GM21526 (cell line): ENCODE data around the gene NRP2.

Source experiments
- ATAC-seq: cut with Tn5 transposase; IDR thresholded peaks from one replicate; pipeline ENCODE4 v1.9.1; 2021; ENCODE audit warnings: moderate library complexity; ENCODE audit not compliant: unreplicated experiment, low FRiP score

Gene NRP2

DNA sequence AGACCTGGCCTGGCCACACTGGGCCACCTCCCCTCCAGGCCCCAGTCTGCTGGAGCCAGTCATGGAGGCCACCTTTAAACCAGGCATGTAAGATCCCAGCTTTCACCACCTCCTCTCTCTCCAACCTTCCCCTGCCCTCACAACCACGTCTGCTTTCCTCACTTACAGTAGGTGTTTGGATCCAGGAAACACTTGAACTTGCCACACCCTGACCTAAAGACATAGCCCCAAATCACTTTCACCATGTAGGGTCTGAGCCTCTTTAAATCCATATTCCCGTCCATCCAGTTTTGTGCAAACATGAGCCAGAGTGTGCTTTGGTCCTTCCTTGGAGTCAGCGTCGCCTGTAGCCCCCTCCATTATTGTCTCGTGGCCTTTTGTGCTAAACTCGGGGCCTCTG is 66.8 kb downstream of the NRP2 start:
- ATAC-seq, result no peak

DNA sequence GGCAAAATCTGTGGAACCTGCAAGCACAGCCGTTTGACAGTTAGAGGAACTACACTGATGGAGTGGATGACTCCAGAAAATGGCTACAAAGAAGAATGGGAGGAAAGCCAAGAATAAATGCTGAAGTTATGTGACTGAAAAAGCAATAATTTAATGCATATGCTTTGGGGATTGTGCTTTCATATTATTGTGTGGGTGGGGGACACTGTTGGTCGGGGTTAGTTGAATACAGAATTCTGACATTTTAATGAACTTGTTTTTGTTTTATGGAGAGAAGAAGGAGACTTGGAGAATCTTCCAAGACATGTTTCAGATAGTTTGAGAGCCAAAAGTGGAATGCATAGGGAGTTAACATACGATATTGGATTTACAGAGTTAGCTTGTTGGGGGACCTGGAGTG is 68.5 kb downstream of the NRP2 start:
- ATAC-seq, result no peak

DNA sequence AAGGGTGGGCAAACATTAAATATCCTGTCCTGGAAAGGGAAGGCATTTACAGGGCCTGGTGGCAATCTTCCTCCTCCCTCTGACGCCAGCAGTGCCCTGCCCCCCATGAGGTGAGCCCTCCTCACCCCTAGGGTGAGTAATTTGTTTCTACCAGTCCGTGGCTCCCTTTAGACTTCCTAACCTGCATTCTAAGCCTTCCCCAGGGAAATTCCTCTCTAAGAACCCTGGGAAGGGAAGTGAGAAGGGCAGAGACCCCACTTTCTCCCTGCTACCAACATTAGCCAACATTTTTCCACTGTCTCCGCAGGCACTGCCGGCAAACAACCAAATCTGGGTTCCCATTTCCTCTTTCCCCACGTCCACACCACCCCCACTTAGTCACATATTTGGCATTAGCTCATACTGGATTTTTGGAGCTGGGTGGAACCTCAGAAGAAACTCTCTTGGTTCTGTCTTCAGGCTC is 69.3 kb downstream of the NRP2 start:
- no peak for ATAC-seq

DNA sequence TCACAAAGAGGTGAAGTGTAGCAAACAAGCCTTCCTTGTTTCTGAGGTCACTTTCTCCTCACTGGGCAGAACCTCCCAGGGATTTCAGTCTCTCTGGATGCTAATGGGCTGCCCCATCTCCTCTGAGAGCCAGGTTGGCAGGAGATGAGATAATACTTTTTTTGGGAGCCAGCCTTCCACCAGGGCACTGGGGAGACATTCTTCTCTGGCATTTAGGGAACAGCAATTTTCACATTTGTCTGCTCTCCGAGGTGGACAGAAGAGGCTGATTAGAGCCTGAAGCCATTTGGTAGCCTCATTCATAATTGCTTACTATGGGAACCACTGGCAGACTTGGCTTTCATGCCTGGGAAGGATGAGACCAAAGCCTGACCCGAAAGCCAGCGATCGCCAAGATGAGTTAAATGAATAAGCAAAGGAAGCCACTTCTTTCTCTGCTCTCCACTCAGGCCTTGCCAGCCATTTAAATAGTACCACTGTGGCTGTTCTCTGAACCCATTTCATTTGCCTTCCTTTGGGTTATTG is 70.1 kb downstream of the NRP2 start:
- ATAC-seq, result no peak

DNA sequence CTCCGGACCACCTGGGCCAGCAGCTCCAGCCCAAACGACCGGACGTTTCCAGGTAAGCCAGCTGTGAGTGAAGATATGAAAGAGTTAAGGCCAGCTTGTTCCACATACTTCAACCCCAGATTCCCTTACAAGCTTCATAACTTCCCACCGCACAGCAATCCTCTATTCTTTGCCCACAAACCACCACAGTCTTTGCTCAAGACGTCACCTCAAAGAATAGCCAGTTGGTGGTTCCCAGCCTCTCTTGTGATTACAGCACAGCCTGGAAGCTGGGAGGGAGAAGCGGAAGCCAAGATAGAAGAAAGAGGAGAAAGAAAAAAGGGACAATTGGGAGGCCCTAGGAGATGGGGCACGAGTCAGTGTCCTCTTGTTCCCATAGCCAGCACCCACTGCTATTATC is 70.6 kb downstream of the NRP2 start:
- ATAC-seq, result no peak

DNA sequence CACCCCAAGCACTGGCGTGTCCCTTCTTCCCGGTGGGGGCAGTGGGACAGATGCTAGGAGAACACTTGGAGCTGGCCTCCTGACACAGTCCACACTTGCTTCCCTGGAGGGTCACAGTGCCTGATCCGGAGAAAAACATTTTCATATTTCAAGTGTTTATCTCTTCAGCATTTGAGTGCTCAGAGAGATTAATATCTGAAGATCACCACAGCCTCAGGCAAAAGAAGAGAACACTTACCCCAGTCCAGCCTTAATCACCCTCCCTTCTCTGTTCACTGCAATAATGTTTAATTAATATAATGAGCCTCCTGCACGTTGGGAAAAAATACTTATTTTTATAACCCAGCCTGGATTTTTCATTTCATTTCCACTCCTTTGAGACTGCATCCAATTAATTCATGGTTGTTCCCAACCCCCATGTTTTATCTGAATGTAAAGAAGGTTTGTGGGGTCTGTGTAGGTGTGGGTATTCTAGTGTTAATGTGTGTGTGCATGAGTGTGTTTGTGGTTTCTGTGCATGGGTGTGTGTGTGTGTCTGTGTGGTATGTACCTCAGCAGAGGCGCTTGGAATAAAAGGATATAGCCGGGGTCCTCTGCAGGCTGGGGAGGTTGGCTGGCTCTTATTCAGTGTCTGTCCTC is 72.1 kb downstream of the NRP2 start:
- ATAC-seq, result no peak

DNA sequence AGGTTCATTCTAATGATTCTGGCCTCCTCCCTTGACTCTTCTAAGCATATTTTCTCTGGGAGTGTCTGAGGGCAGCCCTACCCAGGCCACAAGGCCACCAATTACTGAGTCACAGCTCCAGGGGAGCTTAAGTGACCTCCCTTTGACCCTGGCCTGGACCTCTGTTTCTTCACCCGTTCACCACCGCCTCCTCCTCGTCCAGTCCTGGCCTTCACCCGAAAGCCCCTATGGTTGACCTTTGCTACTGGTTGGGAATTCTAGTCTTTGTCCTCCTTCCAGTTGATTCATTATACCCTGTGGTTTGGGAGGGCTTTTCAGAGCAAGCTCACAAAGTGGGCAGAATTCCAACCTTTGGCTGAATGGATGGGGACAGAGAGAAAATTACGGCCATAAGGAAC is 72.6 kb downstream of the NRP2 start:
- no peak for ATAC-seq

DNA sequence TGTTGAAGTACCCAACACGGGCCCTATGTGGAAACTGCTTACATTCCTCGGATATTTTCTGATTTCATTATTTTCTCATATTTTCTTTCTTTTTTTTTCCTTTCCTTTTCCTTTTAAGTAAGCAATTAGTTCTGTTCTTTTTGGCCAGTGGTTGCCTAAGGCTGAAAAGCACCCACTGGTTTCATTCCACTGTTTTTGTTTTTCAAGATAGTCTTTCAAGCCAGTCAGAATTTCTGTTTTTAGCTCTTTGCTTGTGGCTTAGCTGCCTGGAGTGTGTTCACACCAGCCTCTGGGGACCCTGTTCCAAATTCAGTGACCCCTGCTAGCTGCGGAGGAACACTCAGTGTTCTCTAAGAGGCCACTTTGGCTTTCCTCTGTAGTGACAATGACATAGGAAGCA is 73.6 kb downstream of the NRP2 start:
- no peak for ATAC-seq

DNA sequence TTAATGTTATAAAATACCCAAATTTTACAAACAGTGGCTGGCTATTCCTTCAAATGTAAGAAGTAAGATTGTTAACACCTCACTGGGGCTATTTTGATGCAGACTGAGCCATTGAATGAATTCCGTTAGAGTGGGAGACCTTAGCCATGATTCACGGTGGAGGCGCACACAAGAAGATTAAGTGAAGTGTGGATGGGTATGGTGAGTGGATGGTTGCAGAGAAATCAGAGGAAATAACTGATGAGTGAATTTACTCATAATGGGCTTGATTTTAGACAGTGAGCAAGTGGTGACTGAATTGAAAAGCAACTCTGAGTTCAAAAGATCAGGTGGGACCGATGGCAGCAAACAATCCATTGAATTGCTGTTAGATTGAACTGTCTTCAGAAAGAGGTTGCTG is 75.0 kb downstream of the NRP2 start:
- no peak for ATAC-seq

DNA sequence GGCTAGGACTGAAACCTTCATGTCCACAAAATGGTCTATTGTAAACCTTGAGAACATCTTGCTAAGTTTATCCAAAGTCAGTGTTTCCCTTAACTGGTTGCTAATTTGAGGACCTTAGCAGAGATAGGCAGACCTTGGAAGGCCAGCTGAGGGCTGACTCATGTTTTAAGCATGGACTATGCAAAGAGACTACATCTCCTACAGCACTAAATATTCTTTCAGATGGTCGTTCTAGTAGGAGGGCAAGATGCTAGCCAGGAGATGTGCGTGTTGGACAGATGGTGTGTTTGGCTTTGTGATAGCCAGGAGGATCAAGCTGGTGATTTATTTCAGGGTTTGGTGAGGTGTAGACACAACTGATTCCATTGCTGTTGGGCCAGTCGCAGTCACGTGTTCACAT is 75.8 kb downstream of the NRP2 start:
- ATAC-seq, result no peak

DNA sequence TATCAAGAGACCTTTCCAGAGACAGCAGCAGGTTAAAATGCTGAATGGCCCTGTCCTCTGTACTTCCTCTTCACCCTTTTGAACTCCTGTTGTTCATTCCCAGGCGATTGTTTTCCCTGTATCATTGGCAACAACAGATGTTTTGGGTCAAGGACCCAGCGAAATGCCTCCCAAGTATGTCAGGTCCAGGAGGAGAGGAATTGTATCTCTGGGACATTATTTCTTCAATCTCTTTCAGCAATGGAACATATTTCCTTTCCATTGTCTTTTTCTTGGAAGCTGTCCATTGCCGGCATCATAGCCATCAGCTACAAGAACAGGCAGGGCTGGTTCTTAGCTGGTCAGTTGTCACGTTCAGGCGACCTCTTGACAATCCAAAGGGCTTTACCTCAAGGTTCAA is 76.2 kb downstream of the NRP2 start:
- ATAC-seq, result no peak

DNA sequence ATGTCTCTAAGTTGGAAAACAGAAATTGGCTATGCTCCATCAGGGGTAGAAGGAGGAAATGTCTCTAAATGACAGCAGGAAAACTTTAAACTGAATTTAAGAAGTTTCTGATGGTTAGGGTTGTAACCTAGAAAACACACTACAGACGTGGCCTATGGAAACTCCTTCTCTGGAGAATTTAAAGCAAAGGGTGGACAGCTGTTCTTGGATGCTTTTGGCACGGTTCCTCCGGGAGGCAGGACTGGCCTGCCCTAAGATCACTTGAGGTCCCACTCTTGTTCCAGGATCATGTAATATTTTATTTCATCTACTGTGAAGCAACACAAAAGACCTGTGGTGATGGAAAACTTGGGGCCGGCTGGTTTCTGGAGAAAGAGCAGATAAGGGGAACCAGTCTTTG is 77.0 kb downstream of the NRP2 start:
- no peak for ATAC-seq

DNA sequence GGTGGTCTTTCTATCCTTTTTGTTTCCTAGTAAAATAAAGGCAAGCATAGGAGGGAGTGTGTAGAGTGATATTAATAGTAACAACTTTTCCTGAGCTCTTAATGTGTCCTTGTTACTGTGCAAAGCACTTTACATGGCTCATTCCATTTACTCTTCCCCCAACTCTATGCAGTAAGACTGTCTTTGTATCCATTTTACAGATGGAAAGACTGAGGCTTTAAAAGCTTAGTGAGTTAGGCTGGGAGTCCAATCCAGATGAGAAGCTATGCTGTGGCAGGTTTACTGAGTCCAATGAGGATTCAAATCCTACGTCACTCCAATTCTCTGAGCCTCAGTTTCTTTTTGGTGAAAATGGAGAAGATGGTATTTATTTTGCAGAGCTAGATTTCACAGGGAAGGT is 77.4 kb downstream of the NRP2 start:
- ATAC-seq, result no peak

DNA sequence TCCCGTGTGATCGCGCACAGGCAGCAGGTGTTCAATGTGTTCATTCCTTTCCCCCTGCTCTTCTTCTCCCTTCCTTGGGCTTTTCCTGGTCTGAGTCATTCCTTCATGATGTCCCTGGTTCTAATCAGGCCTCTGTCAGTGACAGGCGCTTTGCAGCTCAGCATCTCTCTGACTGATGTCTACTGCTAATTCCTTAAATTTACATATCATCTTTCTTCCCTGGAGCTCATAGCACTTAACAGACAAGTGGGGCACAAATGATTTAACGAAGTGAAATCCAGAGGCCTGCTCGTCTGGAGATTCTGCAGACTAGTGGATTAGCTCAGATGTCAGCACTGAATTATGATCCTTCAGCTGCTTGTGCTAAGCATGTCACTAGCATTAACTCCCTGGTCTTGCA is 77.9 kb downstream of the NRP2 start:
- no peak for ATAC-seq

DNA sequence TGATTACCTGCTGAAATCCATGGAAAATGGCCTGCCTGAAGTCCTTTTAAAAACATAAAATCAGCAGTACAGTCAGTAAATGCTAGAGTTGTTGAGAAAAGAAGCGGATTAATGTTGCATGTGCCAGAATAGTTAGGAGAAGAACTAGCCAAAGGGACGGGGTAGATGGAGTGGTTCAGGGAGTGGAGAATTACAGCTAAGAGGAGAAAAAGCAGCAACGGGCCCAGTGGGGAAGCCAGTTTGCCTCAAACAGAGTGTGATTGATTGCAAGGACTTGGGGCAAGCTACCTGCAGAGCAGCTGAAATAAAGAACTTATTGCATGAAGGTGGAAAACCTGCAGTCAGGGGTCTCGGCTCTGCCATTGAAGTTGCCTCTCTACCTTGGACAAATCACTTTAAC is 79.1 kb downstream of the NRP2 start:
- ATAC-seq, result no peak

DNA sequence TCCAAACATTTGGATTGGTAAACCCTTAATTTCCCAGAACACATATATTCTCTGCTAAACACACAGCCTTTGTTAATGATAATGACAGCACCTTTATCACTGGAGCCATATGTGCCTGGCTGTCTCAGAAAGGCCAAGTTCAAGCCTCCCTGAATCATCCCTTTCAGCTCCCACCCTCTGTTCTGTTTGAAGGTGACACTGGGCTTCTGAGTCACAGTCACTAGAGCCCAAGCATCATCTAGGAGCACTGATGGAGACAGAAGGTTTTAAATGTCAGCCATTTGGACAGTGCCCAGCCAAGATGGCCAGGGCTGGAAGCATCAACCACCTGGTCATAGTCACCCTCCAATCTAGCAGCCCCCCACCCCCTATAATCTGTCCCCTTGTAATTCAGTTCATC is 80.6 kb downstream of the NRP2 start:
- ATAC-seq, result no peak

DNA sequence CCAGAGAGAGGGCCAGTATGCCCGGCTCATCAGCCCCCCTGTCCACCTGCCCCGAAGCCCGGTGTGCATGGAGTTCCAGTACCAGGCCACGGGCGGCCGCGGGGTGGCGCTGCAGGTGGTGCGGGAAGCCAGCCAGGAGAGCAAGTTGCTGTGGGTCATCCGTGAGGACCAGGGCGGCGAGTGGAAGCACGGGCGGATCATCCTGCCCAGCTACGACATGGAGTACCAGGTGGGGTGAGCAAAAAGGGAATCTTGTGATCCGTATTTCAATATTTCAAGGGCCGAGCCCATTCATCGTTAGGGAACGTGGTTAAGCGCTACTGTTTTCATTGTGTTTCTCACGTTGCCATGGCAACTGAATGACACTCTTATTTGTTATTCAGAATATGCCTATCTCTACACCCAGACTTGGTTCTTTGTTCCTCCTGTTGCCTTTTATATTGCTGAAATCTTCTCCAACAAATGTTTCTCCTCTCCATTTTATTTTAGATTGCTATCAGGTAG is 81.5 kb downstream of the NRP2 start:
- no peak for ATAC-seq

DNA sequence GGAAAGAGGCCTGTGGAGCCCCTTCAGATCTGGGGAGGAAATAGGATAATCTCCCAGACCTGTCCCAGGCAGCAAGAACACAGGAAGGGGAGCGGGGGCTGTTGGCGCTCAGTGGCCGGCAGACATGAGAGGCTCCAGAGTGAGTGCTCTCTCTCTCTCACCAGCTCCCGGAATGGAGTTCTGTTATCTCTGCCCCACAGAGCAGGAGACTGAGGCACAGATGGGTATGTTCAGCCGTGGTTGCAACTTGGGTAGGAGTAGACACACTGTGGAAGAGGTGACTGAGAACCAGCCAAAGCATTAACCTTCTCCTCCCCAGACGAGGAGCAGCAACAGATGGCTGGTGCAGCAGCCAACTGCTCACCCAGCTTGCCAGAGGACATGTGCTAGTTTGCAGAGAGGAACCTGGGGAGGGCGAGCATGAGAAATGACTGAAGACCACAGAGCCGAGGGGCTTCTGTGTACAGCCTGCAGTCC is 82.0 kb downstream of the NRP2 start:
- ATAC-seq, result no peak

DNA sequence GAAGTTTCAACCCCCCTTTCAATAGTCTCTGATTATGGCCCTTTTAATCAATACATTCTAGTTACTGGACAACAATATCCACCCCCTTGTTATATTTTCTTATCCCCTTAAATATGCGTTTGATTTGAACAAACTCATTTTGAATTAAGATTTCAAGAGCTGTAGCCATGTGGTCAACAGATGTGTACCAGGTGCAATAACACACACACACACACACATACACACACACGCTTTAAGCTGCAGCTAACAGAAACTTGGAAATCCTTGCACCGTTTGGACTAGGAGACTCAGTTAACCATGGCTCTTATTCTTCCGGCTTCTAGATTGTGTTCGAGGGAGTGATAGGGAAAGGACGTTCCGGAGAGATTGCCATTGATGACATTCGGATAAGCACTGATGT is 82.8 kb downstream of the NRP2 start:
- no peak for ATAC-seq

DNA sequence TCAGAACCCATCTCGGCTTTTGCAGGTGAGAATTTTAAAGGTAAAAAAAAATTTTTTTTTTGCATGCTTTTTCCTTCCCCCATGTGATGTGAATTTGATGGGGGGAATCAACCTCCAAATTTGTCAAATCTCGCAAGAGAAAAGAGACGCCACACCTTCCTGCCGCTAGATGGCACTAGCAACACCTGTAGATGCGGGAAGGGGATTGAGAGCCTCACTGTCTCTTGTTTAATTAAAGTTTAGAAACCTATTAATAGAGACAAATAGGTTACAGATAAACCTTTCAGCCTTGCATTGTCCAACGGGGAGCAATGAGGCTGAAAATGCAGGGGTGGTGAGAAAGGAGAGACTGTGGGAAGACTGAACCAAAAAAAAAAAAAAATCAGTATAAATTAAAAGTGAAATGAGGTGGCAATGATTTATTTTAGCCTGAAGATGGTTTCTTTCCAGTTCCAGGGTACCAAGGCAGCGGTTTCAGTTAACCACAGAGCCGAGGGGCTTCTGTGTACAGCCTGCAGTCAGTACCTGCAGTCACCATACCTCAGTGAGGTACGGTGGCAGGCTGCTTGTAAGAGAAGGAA is 84.6 kb downstream of the NRP2 start:
- ATAC-seq, result peak; percentile 55

DNA sequence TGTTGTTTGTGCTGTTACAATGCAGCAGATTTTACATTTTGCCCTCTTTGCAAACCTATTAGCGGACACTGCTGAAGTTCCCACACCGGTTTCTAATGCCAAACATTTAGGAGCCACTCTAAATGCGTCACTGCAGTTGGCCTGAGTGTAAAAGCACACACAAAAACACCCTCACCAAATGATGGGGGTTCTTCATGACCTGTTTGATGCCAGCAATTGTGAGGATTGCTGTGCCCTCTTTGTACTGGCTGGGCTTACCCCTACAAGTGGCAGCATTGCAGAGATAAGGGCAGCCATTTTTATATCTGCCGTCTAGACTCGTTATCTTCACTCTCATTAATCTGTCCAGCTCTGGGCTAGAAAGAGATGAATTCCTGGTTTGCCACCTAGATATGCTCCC is 85.3 kb downstream of the NRP2 start:
- ATAC-seq, result no peak

DNA sequence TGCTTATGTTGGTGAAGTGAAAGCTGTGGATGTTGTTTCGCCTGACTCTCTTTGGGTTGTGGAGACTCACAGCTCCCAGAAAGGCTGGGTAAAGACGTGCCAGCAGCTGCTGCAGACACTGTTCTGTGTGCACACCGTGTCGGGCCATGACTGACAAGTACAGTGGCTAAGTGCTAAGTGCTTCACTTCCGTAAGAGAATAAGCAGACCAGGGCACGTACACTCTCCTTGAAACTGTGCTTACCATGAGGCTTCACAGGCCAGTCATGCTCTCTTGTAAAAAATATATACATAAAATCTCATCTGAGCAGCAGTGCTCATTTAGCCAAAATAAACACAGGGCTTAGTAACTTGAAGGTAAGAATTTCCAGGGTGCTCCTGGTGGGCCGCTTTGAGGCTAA is 86.0 kb downstream of the NRP2 start:
- no peak for ATAC-seq
